Mesothelial cell of epicardium (in vitro differentiated cells): ENCODE results near the gene ATF3. TPM values are rescaled to one million over a fixed set of nuclear protein-coding genes. Genes with fewer than 3 reads are reported as not detected.
A peak's percentile ranks its signal among the peaks of the same experiment; 100 is the strongest.

Experiments used
- DNase-seq, 2 experiments: peaks; one replicate each; pipeline ENCODE4 v3.0.0; 2021; ENCODE audit warnings: low spot score in 2 of 2; ENCODE audit not compliant: unreplicated experiment in 2 of 2
- H3K27ac Mint-ChIP-seq: 2 replicates; pipeline ENCODE4 v1.8.0; 2021; ENCODE audit warnings: mixed read lengths
- H3K27me3 Mint-ChIP-seq: 2 replicates; pipeline ENCODE4 v1.8.0; 2021; ENCODE audit warnings: low read depth, mixed read lengths
- H3K36me3 Mint-ChIP-seq: 2 replicates; pipeline ENCODE4 v1.8.0; 2021; ENCODE audit warnings: mixed read lengths
- H3K4me1 Mint-ChIP-seq: 2 replicates; pipeline ENCODE4 v1.8.0; 2021; ENCODE audit warnings: mixed read lengths
- H3K4me3 Mint-ChIP-seq: 2 replicates; pipeline ENCODE4 v1.8.0; 2021; ENCODE audit warnings: mild to moderate bottlenecking, moderate library complexity, mixed read lengths
- H3K9me3 Mint-ChIP-seq: 2 replicates; pipeline ENCODE4 v1.8.0; 2021; ENCODE audit warnings: mixed read lengths
- total RNA-seq: library from RNA; stranded (reverse); gene quantifications from 3 replicates; pipeline ENCODE4 v1.2.1, GENCODE V29; 2021
- TF ChIP-seq, protein P1 (sequence below): fragments of 200-600 bp; sonication (generic); IDR thresholded peaks from one replicate; pipeline ENCODE4 v1.5.0; 2021; ENCODE audit warnings: antibody characterized with exemption; ENCODE audit not compliant: unreplicated experiment

The ATF3 gene
- total RNA-seq, 1 donor from 2014 or later, result 147 TPM

DNA sequence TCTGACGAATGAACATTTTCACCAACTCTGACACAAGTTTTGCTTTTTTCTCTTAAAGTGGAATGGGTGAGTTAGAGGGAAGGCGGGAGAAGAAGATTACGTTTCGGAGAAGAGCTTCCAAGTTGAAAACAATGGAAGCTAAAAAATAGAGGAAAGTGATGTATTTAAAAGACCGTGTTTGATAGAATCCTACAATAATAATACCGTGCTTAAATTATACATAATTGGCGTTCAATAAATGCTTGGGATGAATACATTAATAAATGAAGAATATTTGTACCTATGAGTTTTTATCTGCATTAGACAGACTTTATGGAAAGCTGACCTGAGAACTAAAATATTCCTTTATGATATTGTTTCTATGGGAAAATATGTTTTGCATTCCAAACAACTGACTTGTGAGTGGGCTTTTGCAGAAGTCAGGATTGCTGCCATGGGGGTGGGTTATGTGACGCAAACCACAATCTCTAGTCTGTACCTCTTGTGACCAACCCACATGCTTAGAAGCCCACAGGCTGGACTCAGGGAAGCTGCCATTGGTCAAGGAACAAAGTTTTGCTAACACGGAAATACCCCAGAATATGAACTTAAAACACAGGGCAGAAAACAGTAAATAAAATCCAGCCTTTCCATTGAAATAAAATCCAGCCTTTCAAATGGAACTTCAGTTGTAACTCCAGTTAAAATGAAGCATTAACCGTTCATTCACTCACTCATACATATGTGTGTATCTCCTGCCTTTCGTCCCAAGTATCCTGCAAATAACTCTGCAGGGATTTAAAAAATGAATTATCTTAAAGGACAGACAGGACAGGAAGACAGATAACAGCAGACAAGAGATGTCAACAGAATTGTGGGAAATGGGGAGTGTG, 21.3 kb upstream of the ATF3 start:
- TF ChIP-seq, protein P1, sequence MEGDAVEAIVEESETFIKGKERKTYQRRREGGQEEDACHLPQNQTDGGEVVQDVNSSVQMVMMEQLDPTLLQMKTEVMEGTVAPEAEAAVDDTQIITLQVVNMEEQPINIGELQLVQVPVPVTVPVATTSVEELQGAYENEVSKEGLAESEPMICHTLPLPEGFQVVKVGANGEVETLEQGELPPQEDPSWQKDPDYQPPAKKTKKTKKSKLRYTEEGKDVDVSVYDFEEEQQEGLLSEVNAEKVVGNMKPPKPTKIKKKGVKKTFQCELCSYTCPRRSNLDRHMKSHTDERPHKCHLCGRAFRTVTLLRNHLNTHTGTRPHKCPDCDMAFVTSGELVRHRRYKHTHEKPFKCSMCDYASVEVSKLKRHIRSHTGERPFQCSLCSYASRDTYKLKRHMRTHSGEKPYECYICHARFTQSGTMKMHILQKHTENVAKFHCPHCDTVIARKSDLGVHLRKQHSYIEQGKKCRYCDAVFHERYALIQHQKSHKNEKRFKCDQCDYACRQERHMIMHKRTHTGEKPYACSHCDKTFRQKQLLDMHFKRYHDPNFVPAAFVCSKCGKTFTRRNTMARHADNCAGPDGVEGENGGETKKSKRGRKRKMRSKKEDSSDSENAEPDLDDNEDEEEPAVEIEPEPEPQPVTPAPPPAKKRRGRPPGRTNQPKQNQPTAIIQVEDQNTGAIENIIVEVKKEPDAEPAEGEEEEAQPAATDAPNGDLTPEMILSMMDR, result no peak
- Mint-ChIP-seq H3K36me3 (no peaks in the 10 kb centered on the region), H3K4me1 (peaks cover 16% of the 10 kb centered on the region), H3K4me3 (no peak overlapping the region), H3K27ac (peak overlapping the region; percentile 48), H3K27me3 (peaks cover 2% of the 10 kb centered on the region), H3K9me3 (no peaks in the 10 kb centered on the region)
- no peak for DNase-seq

DNA sequence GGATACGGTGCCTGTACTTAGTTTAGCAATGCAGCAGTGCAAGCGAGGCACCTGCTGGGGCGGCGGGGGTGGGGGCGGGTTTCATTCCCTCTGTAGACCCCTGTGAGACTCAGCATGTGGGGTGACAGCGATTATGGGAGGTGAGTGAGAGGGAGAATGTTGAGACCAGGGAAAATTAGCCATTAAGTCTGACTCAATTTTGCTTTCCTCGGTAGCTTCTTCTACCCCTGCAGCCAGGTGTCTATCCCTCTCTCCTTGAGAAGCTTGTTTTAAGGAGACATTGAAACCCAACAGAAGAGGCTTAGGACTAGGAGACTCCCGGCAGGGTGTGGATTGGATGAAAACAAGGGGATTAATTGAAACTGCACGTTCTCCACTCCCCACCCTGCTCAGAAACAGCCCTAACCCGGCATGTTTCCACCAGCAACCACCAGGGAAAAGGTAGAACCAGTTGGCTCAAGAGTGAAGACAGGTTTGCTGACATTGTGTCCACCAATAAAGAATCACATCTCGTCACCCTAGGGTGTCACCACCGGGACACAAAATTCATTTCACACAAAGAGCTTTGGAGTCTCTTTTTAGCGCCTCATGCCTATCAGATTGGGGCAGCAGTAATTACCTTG, 20.6 kb upstream of the ATF3 start:
- H3K27ac Mint-ChIP-seq, result no peak overlapping the region
- TF ChIP-seq, protein P1, result no peak
- no peak for DNase-seq
- H3K36me3 Mint-ChIP-seq, result no peaks in the 10 kb centered on the region
- peaks cover 16% of the 10 kb centered on the region for H3K4me1 Mint-ChIP-seq
- no peak overlapping the region for H3K4me3 Mint-ChIP-seq
- peaks cover 2% of the 10 kb centered on the region for H3K27me3 Mint-ChIP-seq
- H3K9me3 Mint-ChIP-seq, result no peaks in the 10 kb centered on the region

DNA sequence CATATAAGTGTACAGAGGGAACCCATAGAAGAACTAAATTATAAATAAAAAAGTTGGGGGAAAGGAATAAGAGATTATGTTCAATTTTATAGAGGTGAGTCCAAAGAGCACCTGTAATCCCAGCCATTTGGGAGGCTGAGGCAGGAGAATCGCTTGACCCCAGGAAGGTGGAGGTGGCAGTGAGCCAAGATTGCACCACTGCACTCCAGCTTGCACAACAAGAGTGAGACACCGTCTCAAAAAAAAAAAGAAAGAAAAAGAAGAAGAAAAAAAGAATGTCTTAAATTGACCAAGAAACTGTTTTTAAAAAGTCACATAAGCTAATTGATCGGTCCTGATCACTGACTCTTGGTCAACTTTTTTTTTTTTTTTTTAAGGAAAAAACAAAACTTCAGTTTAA, 19.1 kb upstream of the ATF3 start:
- Mint-ChIP-seq H3K36me3 (no peaks in the 10 kb centered on the region), H3K4me1 (peaks cover 25% of the 10 kb centered on the region), H3K9me3 (no peaks in the 10 kb centered on the region), H3K4me3 (no peak overlapping the region), H3K27ac (no peak overlapping the region), H3K27me3 (peaks cover 2% of the 10 kb centered on the region)
- DNase-seq, result no peak
- TF ChIP-seq, protein P1, result no peak

DNA sequence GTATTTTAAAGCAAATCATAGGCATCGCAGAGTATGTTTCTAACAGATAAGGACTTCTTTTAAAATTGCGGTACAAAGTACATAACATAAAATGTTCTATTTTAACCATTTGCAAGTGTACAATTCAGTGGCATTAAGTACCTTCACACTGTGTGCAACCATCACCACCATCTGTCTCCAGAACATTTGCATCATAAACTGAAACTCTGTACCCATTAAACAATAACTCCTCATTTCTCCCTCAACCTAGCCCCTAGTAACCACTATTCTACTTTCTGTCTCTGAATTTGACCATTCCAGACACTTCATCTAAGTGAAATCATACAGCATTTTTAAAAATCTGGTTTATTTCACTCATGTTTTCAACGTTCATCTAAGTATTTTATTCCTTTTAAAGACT, 16.6 kb upstream of the ATF3 start:
- DNase-seq, result no peak
- H3K4me1 Mint-ChIP-seq, result peaks cover 40% of the 10 kb centered on the region
- H3K36me3 Mint-ChIP-seq, result no peaks in the 10 kb centered on the region
- H3K4me3 Mint-ChIP-seq, result no peak overlapping the region
- H3K27ac Mint-ChIP-seq, result no peak overlapping the region
- H3K27me3 Mint-ChIP-seq, result peaks cover 2% of the 10 kb centered on the region
- TF ChIP-seq, protein P1, result no peak
- H3K9me3 Mint-ChIP-seq, result no peaks in the 10 kb centered on the region

- TF ChIP-seq, protein P1, result no peak
- Mint-ChIP-seq H3K36me3 (no peaks in the 10 kb centered on the region), H3K27ac (peak overlapping the region; percentile 94), H3K4me1 (peaks cover 29% of the 10 kb centered on the region), H3K27me3 (no peaks in the 10 kb centered on the region), H3K9me3 (no peaks in the 10 kb centered on the region), H3K4me3 (no peak overlapping the region)
- DNase-seq, result no peak
Observed at GRCh38 chr1:212593821-212594251, 14.7 kb upstream of the ATF3 start.
